HG03442 (cell line): Measurements from ENCODE around the gene DAND5.

Experiments
- ATAC-seq: cut with Tn5 transposase; IDR thresholded peaks from one replicate; pipeline ENCODE4 v1.9.1; 2021; ENCODE audit warnings: mild to moderate bottlenecking, moderate library complexity; ENCODE audit not compliant: unreplicated experiment

DAND5 gene

DNA sequence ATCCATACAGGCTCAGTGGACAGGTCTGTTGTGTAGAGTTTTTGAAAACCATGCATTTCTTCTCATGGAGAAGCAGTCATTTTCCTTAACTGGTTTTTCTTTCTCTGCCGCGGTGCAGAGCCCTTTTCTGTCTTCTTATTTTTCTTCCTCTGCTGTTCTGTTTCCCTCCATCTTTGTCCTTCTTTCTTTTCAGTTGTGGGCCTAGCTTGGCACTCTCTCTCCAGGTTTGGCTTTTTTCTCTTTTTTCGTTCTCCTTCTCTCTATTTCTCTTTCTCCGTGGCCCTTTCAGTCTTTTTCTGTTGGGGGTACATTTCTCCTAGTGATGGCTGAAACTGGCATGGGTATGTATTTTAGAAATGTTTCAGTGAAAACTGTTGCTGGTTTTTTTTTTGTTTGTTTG is 50.0 kb downstream of the DAND5 start:
- ATAC-seq = no peak

GRCh38 chr19:13020002-13020414 is 50.6 kb downstream of the DAND5 start:
- no peak for ATAC-seq

GRCh38 chr19:13022111-13022858 is 52.9 kb downstream of the DAND5 start:
- no peak for ATAC-seq

DNA sequence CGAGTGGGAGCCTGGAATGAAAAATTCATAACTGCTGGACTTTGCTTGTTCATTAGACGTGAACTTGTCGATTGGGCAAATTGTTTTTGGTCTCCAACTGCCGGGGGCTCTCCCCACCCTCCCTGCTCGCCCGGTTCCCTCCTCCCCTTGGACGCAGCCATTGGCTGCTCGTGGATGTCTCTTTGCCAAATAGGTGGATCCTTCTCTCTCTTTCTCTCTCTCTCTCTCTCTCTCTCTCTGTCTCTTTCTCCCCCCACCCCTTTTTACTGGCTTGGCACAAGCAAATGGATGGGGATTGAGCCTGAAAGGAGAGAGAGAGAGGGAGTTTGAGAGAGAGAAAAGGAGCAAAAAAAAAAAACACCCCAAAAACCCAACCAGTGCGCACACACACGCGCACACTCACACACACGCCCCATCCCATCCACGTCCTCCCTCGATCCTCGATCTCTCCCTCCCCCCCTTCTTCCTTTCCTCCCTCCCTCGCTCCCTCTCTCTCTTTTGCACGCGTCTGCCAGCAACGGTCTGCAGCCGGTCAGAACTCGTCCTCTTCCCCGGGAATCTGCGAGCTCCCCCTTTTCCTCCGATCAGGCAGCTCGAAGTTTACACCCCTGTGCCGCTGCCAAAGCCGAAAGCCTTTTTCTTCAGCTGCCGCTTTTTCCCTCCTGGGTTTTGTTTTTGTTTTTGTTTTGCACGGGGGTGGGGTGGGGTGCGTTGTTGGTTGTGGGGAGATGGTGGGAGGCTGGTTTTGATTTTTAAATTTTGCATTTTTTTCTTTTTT is 53.7 kb downstream of the DAND5 start:
- no peak for ATAC-seq

DNA sequence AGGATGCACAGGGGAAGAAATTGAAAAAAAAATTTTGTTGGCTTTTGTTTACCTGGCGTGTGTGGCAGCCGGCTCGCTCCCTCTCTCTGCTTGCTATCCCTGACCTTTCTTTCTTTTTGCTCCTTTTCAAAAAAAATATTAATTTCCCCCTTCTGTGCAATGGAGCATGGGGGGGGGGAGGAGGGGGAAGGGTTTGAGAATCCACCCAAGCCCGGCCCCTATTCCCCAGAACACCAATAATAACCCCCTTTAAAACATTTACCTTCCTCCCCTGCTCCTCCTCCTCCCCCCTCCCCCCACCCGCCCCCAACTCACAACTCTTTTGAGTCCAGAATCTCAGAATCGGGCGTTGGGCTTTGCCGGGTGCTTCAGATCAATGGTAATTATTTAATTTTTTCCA is 54.3 kb downstream of the DAND5 start:
- no peak for ATAC-seq
